ENCODE measurements around the gene RASEF.

- no peak for TF ChIP-seq EZH2 (optimal IDR thresholded peaks at IDR 0.05; ENCODE audit: low read depth, low read length)
- TF ChIP-seq CTCF (IDR thresholded peaks at IDR 0.05; ENCODE audit: low read length), result no peak
- no peak for TF ChIP-seq EZH2phosphoT487 (IDR thresholded peaks at IDR 0.05; ENCODE audit: low read length)
Observed at GRCh38 chr9:83069651-83070050, 6.7 kb upstream of the RASEF start.
